GM12874 (cell line): ENCODE measurements around the gene RABGGTA.

Experiments
- CTCF ChIP-seq: IDR thresholded peaks from 2 replicates; pipeline ENCODE4 v1.5.1; 2011; ENCODE audit warnings: low read depth, mild to moderate bottlenecking, control low read depth, low read length, moderate library complexity; ENCODE audit not compliant: insufficient read depth

The RABGGTA gene

GRCh38 chr14:24232645-24233537 lies 38.5 kb downstream of the RABGGTA start, which contains the start of gene GMPR2:
GMPR2 (plus strand) TSS chr14:24232929; CDS start chr14:24233254, 325 bp downstream.
- no peak for TF ChIP-seq CTCF

- TF ChIP-seq CTCF, result no peak
These were observed 39.2 kb downstream of the RABGGTA start, which contains the start of gene NEDD8 for GRCh38 chr14:24232121-24232644. NEDD8 (minus strand) TSS chr14:24232367; CDS start chr14:24232267, 100 bp downstream.

- no peak for TF ChIP-seq CTCF
These were observed 39.9 kb downstream of the RABGGTA start for GRCh38 chr14:24231263-24232120.

- no peak for TF ChIP-seq CTCF
These were observed 42.5 kb downstream of the RABGGTA start for GRCh38 chr14:24228902-24229301.

- no peak for TF ChIP-seq CTCF
These were observed 44.9 kb downstream of the RABGGTA start for GRCh38 chr14:24226473-24226872.

- TF ChIP-seq CTCF, result no peak
These were observed 46.8 kb downstream of the RABGGTA start for GRCh38 chr14:24224618-24225071.

GRCh38 chr14:24219521-24219920 lies 51.9 kb downstream of the RABGGTA start:
- TF ChIP-seq CTCF, result no peak
